Measurements from ENCODE around the gene TPPP2. TPM values are rescaled to one million over a fixed set of nuclear protein-coding genes. Genes with fewer than 3 reads are reported as not detected.

Gene TPPP2
- total RNA-seq, 1 experiment from 2014 or later, result not detected

DNA sequence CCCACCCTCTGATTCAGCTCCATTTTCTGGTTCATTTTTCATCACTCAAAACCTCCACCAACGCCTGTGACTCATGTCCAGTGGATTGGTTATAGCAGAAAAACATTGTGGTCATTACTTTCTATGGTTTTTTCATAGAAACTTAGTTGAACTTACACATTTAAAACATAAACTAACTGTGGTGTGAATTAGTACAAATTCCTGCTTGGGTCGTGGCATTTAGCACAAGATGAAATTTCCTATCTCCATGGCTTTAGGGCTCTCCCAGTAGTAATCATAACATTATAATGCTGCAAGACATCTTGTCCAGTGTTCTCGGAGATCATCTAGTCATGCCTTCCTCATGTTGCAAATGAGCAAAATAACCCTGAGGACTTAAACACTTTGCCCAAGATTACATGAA lies 19.3 kb downstream of the TPPP2 start:
- Histone ChIP-seq H3K4me3 (ENCODE audit: low read depth in 2 of 2, low read length in 2 of 2) (no peak overlapping the region), H3K36me3 (ENCODE audit: control insufficient read depth, insufficient read depth, low read length) (no peaks in the 10 kb centered on the region), H3K9me3 (ENCODE audit: control insufficient read depth, insufficient read depth, low read depth, low read length) (no peaks in the 10 kb centered on the region), H3K27me3 (ENCODE audit: control insufficient read depth, insufficient read depth, low read length) (peaks cover 2% of the 10 kb centered on the region; the same call in 1 of the 2 replicates), H3K27ac (ENCODE audit: low read length) (no peak overlapping the region), H3K4me1 (ENCODE audit: control insufficient read depth, insufficient read depth, low read length) (no peaks in the 10 kb centered on the region)
- CTCF ChIA-PET, result no interaction called here
- no TSS peak for BruUV-seq (replicated peaks)
- in situ Hi-C loops (cut with HindIII; ENCODE audit: low pct_unique_long_range_greater_than_20kb, low sequenced_read_pairs), result no loop called here
- ATAC-seq, result no peak
- POLR2A ChIA-PET, result no interaction called here
- TF ChIP-seq SIN3A (IDR thresholded peaks at IDR 0.05; ENCODE audit: borderline replicate concordance, insufficient read depth, low read depth, low read length) (no peak), POLR2AphosphoS5 (IDR thresholded peaks at IDR 0.05; ENCODE audit: low read depth, low read length) (no peak), TCF7L2 (IDR thresholded peaks at IDR 0.05; ENCODE audit: low read depth, low read length) (no peak)
- TF ChIP-seq, protein P1, sequence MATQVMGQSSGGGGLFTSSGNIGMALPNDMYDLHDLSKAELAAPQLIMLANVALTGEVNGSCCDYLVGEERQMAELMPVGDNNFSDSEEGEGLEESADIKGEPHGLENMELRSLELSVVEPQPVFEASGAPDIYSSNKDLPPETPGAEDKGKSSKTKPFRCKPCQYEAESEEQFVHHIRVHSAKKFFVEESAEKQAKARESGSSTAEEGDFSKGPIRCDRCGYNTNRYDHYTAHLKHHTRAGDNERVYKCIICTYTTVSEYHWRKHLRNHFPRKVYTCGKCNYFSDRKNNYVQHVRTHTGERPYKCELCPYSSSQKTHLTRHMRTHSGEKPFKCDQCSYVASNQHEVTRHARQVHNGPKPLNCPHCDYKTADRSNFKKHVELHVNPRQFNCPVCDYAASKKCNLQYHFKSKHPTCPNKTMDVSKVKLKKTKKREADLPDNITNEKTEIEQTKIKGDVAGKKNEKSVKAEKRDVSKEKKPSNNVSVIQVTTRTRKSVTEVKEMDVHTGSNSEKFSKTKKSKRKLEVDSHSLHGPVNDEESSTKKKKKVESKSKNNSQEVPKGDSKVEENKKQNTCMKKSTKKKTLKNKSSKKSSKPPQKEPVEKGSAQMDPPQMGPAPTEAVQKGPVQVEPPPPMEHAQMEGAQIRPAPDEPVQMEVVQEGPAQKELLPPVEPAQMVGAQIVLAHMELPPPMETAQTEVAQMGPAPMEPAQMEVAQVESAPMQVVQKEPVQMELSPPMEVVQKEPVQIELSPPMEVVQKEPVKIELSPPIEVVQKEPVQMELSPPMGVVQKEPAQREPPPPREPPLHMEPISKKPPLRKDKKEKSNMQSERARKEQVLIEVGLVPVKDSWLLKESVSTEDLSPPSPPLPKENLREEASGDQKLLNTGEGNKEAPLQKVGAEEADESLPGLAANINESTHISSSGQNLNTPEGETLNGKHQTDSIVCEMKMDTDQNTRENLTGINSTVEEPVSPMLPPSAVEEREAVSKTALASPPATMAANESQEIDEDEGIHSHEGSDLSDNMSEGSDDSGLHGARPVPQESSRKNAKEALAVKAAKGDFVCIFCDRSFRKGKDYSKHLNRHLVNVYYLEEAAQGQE (IDR thresholded peaks at IDR 0.05; ENCODE audit: insufficient read depth in 1 of 2, low read depth in 2 of 2, low read length in 1 of 2), result no peak
- TF ChIP-seq, protein P2, sequence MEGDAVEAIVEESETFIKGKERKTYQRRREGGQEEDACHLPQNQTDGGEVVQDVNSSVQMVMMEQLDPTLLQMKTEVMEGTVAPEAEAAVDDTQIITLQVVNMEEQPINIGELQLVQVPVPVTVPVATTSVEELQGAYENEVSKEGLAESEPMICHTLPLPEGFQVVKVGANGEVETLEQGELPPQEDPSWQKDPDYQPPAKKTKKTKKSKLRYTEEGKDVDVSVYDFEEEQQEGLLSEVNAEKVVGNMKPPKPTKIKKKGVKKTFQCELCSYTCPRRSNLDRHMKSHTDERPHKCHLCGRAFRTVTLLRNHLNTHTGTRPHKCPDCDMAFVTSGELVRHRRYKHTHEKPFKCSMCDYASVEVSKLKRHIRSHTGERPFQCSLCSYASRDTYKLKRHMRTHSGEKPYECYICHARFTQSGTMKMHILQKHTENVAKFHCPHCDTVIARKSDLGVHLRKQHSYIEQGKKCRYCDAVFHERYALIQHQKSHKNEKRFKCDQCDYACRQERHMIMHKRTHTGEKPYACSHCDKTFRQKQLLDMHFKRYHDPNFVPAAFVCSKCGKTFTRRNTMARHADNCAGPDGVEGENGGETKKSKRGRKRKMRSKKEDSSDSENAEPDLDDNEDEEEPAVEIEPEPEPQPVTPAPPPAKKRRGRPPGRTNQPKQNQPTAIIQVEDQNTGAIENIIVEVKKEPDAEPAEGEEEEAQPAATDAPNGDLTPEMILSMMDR (IDR thresholded peaks at IDR 0.05), result no peak
- DNase-seq (ENCODE audit: low read depth, low spot score), result no peak
- intact Hi-C loops (cut with micrococcal nuclease; ENCODE audit: unreplicated experiment), result no loop called here

- Histone ChIP-seq H3K36me3 (ENCODE audit: control insufficient read depth, insufficient read depth, low read length) (no peaks in the 10 kb centered on the region), H3K27me3 (ENCODE audit: control insufficient read depth, insufficient read depth, low read length) (peaks cover under 1% of the 10 kb centered on the region; the same call in 1 of the 2 replicates), H3K9me3 (ENCODE audit: control insufficient read depth, insufficient read depth, low read depth, low read length) (no peaks in the 10 kb centered on the region), H3K27ac (ENCODE audit: low read length) (no peak overlapping the region), H3K4me1 (ENCODE audit: control insufficient read depth, insufficient read depth, low read length) (no peaks in the 10 kb centered on the region), H3K4me3 (ENCODE audit: low read depth in 2 of 2, low read length in 2 of 2) (no peak overlapping the region)
- ChIA-PET CTCF (no interaction called here), POLR2A (no interaction called here)
- no peak for DNase-seq (ENCODE audit: low read depth, low spot score)
- ATAC-seq, result no peak
- BruUV-seq (replicated peaks), result no TSS peak
- no peak for TF ChIP-seq POLR2AphosphoS5 (IDR thresholded peaks at IDR 0.05; ENCODE audit: low read depth, low read length)
- TF ChIP-seq SIN3A (IDR thresholded peaks at IDR 0.05; ENCODE audit: borderline replicate concordance, insufficient read depth, low read depth, low read length), result no peak
- TF ChIP-seq, protein P2 (IDR thresholded peaks at IDR 0.05), result no peak
- TF ChIP-seq, protein P1 (IDR thresholded peaks at IDR 0.05; ENCODE audit: insufficient read depth in 1 of 2, low read depth in 2 of 2, low read length in 1 of 2), result no peak
- TF ChIP-seq TCF7L2 (IDR thresholded peaks at IDR 0.05; ENCODE audit: low read depth, low read length), result no peak
- in situ Hi-C loops (cut with HindIII; ENCODE audit: low pct_unique_long_range_greater_than_20kb, low sequenced_read_pairs), result no loop called here
- intact Hi-C loops (cut with micrococcal nuclease; ENCODE audit: unreplicated experiment), result no loop called here
These were observed 20.6 kb downstream of the TPPP2 start for GRCh38 chr14:21050597-21050996.
